Suprapubic skin (tissue), 3 donors: ENCODE results near the gene ACVR2B.

Experiments used
- POLR2AphosphoS5 ChIP-seq, 3 donors: sonication (generic); formaldehyde crosslinking; IDR thresholded peaks; one replicate each; pipeline ENCODE4 v1.6.1; 2017; ENCODE audit warnings: antibody characterized with exemption in 3 of 3
- TF ChIP-seq, protein P1 (sequence below), 2 donors: fragments of 200-600 bp in 1 of 2; fragments of 450-650 bp in 1 of 2; sonication (generic) in 1 of 2; IDR thresholded peaks; one replicate each; pipeline ENCODE4 v1.5.1; 2016 to 2019; ENCODE audit warnings: antibody characterized with exemption in 2 of 2, mild to moderate bottlenecking in 1 of 2, moderate library complexity in 1 of 2

DNA sequence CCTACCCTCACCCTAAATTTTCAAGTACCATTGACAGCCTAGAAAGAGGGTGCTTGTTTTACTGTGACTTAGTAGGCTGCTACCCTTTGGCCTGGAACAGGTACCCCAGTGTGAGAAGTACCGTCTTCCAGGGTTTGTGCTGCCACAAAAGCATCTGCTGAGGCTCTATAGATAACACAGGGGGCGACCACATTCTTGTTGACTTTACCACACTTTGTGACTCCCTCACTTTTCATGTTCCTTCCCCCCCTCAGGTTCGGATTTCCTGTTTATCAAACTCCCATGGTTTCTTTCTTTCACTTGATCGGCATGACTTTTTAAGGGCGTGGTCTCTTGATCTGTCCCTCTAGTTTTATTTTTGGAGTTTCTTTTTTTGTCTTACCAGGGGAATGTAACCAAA is 66.0 kb downstream of the ACVR2B start:
- TF ChIP-seq, protein P1, sequence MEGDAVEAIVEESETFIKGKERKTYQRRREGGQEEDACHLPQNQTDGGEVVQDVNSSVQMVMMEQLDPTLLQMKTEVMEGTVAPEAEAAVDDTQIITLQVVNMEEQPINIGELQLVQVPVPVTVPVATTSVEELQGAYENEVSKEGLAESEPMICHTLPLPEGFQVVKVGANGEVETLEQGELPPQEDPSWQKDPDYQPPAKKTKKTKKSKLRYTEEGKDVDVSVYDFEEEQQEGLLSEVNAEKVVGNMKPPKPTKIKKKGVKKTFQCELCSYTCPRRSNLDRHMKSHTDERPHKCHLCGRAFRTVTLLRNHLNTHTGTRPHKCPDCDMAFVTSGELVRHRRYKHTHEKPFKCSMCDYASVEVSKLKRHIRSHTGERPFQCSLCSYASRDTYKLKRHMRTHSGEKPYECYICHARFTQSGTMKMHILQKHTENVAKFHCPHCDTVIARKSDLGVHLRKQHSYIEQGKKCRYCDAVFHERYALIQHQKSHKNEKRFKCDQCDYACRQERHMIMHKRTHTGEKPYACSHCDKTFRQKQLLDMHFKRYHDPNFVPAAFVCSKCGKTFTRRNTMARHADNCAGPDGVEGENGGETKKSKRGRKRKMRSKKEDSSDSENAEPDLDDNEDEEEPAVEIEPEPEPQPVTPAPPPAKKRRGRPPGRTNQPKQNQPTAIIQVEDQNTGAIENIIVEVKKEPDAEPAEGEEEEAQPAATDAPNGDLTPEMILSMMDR (IDR thresholded peaks at IDR 0.05) = no peak
- TF ChIP-seq POLR2AphosphoS5 (IDR thresholded peaks at IDR 0.05) = no peak
